NCI-H2107 (cell line): Measurements from ENCODE around the gene CPNE8.
"Not testable (repeated sequence)": the region's sequence is repeated elsewhere in the genome, so short reads cannot be mapped to it uniquely, and the experiment has no call there.

Source experiments
- DNase-seq: peaks from one replicate; lab custom pipeline; 2025; lab: John Stamatoyannopoulos, UW

CPNE8 gene

DNA sequence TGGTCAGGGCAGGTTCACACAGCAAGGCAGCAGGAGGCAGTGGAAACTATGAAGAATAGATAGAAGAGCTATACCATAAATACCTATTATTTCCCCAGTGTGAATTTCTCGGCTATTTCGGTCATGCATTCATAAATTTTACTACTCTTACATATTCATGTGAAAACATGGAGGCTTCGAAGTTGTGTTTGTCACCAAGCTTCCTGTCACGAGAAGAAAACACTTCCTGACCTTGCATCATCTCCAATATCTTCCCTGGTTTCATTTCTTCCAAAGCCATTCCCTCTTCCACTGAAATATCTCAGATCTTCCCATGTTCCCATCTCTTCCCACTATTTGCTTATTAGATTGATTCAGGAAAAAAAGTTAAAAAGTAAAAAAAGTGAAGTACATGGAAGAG, 80.4 kb downstream of the CPNE8 start:
- no peak for DNase-seq

DNA sequence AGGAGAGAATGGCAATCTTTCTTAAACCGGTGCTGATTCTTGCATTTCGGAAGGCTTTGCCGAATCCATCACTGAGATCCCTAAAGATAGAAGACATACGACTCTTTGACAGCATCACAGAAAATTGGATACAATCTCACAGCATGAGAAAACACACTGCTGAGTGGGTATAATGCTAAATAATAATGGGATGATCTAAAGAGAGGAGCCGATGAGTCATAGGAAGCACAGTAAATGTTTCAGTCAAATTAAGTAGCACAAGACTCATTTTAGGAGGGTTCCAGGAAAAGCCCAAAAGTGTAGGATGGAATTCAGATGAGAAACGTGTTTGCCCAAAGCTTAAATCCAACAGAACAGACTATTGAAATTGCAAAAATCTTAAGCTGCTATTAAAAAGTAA, 81.7 kb downstream of the CPNE8 start:
- no peak for DNase-seq

- no peak for DNase-seq
Measured at GRCh38 chr12:38823314-38823713, 82.1 kb downstream of the CPNE8 start.

DNA sequence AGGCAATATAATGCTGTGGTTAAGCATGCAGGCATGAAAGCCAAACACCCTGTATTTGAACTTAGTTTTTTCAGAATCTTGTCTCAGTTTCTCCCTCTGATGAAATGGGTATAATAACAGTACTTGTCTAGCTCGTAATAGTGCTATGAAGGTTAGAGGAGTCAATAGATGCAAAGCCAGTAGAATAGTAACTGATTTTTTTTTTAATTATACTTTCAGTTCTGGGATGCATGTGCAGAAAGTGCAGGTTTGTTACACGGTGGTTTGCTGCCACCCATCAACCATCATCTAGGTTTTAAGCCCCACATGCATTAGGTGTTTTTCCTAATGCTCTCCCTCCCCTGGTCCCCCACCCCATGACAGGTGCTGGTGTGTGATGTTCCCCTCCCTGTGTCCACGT, 87.4 kb downstream of the CPNE8 start:
- DNase-seq = no peak

DNA sequence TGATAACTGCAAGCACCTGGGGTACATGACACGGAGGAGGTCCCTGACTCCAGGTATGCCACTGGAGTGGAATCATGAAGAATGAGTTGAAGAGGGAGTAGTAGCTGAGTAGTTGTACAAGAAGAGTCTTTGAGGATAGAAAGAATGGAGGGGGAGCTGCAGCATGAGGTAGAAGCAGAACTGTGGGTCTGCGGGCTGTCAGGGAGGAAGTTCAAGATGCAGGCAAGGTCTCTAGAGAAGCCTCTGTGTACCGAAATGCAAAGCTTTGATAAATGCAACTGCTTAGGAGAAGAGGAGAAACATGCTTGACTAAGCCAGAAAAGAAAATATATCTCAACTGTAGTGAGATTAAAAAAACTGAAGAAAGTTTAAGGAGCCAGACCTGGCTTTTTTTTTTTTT, 91.5 kb downstream of the CPNE8 start:
- no peak for DNase-seq

- DNase-seq = no peak
Measured at GRCh38 chr12:38811814-38812356, 93.5 kb downstream of the CPNE8 start.

- no peak for DNase-seq
Measured at GRCh38 chr12:38809832-38810231, 95.6 kb downstream of the CPNE8 start.

DNA sequence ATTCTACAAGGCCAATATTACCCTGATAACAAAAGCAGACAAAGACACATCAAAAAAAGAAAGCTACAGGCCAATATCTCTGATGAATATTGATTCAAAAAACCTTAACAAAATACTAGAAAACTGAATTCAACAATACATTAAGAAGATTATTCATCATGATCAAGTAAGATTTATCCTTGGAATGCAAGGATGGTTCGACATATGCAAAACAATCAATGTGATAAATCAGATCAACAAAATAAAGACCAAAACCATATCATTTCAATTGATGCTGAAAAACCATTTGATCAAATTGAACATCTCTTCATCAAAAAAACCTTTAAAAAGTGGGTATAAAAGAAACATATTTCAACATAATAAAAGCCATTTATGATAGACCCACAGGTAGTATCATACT, 117.3 kb downstream of the CPNE8 start:
- DNase-seq = no peak

GRCh38 chr12:38785381-38785780, 120.0 kb downstream of the CPNE8 start:
- no peak for DNase-seq

- no peak for DNase-seq
Measured at GRCh38 chr12:38783304-38783703, 122.1 kb downstream of the CPNE8 start.

DNA sequence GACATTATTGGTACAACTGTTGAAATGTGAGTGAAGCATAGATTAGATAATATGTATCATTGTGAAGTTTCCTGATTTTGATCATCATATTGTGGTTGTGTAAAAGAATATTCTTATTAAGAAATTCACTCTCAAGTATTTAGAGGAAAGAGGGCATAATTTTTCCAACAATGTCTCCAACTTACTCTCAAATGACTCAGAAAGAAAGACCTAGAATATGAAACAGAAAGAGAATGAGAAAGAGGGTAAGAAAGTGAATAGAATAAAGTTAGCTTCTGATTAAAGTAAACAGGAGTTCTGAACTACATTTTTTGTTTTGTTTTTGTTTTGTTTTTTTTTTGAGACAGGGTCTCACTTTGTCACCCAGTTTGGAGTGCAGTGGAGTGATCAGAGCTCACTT, 123.0 kb downstream of the CPNE8 start:
- no peak for DNase-seq

- no peak for DNase-seq
Measured at GRCh38 chr12:38776647-38777046, 128.7 kb downstream of the CPNE8 start.

DNA sequence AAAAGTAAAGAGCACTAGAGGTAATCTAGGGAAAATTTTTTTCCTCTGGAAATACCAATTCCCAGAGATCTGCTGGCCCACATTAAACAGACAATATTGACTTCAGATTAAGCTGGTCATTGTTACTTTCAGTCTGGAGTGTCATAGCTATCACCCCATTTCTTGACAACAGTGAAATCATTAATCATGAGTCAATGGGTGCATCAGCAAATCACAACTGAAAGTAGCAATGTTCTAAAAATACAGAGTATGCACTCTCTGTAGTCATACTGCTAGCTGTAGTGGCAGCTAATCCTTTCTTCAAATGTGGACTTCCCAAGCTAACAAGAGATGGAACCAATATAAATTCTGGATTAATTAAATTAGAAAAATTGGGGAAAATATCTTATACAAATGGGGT, 129.9 kb downstream of the CPNE8 start:
- DNase-seq = no peak

- DNase-seq = no peak
Measured at GRCh38 chr12:38772437-38772836, 133.0 kb downstream of the CPNE8 start.

- DNase-seq = no peak
Measured at GRCh38 chr12:38771871-38772270, 133.5 kb downstream of the CPNE8 start.

DNA sequence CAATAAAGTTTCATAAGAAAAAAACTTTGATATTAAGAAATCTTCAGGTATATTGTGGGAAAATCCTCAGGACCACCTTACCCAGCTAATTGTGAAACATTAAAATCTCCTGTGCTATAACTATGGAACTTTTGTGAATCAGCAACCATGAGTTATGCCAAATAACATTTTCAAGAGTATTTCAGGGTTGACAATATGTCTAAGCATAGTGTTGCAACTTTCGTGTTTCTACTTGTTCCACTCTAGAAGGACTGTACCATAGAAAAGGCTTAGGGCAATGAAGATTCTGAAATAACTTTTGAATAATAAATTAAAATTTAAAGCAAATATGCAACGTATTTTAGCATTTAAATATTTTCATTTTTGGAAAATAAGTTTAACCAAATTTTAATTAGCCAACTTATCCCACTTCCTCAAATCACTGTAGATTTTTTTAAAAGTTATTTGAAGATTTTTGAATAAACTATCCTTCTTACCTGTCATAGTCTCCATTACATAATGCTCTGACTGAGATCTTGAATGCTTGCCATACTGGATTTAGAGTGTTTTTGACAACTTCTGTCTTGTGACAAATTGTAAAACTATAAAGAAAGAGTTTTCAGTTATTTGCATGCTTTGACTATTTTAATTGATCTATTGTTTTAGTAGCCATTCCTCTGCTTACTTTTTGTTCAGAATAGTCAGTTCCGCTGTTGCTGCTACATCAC, 143.6 kb downstream of the CPNE8 start:
- DNase-seq = no peak

DNA sequence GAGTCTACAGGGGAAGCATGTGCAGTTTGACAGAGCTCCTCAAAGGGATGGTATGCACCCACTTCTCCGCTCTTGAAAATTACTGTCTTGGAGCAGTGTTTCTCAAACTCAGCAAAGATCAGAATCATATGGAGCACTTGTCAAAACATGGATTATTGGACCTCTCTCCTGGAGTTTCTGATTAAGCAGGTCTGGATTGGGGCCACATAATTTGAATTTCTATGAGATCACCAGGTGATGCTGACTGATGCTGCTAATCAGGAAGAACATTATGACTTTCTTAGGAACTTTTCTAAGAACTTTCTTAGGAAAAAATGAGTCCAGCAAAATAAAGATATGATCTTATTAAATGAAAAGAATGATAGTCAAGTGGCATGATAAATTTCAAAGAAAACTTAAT, 144.3 kb downstream of the CPNE8 start:
- DNase-seq = no peak

- no peak for DNase-seq
Measured at GRCh38 chr12:38759621-38760020, 145.8 kb downstream of the CPNE8 start.

DNA sequence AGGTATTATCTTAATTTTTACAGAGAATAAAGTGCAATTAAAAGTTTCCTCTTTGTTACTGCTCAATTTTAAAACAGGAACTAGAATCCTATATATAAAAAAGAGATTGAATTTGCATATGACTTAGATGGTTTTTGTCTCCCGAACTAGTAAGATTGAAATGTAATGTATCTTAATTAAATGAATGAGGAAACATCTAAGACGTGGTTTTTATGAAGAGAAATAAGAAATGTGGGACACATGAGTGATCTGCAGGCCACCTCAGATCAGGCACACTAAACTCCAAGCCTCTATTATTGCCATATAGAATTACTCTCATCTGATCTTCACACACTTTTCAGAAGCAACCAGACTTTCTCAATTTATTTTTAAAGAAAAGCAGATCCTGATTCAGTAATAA, 158.6 kb downstream of the CPNE8 start:
- no peak for DNase-seq

GRCh38 chr12:38745601-38746000, 159.8 kb downstream of the CPNE8 start:
- no peak for DNase-seq

- no peak for DNase-seq
Measured at GRCh38 chr12:38744041-38744440, 161.3 kb downstream of the CPNE8 start.

DNA sequence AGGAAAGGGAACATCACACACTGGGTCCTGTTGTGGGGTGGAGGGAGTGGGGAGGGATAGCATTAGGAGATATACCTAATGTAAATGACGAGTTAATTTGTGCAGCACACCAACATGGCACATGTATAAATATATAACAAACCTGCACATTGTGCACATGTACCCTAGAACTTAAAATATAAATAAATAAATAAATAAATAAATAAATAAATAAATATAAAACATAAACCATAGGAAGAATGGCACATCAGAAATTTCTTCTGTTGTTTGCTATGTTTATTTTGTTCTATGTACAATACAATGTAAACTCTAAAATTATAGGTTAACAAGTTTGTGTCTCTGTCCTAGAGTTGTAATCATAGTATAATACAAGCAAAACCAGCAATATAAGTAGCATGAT, 162.9 kb downstream of the CPNE8 start:
- DNase-seq = not testable (repeated sequence)

DNA sequence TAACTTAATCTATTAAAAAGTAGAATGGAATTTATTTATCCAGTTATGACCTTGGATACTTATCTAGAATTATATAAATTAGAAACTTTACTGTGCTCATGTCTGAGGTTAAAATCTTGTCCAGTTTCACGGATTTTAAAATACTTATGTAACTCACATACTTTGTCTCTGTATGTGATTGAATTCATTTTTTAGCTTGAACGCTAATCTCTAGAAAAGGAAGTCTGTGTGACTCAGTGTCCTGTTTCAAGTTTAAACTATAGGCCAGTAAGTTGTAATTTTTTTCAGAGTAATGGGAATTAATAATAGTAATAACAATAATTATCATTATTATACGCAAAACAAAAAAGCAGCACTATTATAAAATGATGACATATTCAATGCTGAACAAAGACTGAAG, 168.6 kb downstream of the CPNE8 start:
- DNase-seq = no peak

GRCh38 chr12:38732761-38733160, 172.6 kb downstream of the CPNE8 start:
- no peak for DNase-seq
